GM10248 (cell line): Measurements from ENCODE around the gene PTMS.
"Not testable (repeated sequence)": the region's sequence is repeated elsewhere in the genome, so short reads cannot be mapped to it uniquely, and the experiment has no call there.

ENCODE experiments used
- CTCF ChIA-PET: fragments of 300-600 bp; sonication (Branson Sonifier 250); formaldehyde crosslinking; extraction: SDS; loops from one replicate; lab custom pipeline; 2021; ENCODE audit warnings: antibody characterized with exemption; lab: Yijun Ruan, JAX
- POLR2A ChIA-PET: fragments of 350-650 bp; sonication (Branson Sonifier 250); formaldehyde crosslinking; extraction: SDS; loops from one replicate; lab custom pipeline; 2020; ENCODE audit warnings: antibody characterized with exemption; lab: Yijun Ruan, JAX
- DNase-seq: peaks from one replicate; pipeline ENCODE4 v3.0.0; 2012; ENCODE audit errors: extremely low spot score
- TF ChIP-seq, protein P1 (sequence below): IDR thresholded peaks from 2 replicates; pipeline ENCODE4 v1.5.1; 2012; ENCODE audit warnings: mild to moderate bottlenecking, low read depth; ENCODE audit errors: extremely low read depth, missing control alignments, control extremely low read depth

Gene PTMS

DNA sequence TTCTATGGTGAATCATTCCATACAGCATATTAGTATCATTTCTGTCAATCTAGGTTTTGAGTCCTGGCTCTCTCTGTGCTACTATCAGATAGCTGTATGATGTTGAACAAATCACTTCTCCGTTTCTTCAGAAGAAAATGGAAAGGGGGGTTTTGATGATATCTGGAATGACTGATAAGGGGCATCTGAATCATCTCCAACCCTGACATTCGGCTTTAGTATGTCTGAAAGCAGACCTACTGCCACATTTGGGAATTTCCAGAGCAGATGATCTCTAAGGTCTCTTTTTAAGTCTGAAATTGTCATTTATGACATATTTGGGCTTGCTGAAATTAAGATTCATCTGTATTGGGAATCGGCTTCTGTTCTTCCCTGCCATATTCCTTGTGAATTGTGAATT is 23.3 kb upstream of the PTMS start:
- ChIA-PET CTCF (interaction anchor here (1.4 to 3.6 kb wide), 2 partner anchors 10 to 36 kb away, joined by 4 to 32 read pairs; partner anchors contain the start of gene MLF2), POLR2A (no interaction called here)
- DNase-seq: no peak
- TF ChIP-seq, protein P1, sequence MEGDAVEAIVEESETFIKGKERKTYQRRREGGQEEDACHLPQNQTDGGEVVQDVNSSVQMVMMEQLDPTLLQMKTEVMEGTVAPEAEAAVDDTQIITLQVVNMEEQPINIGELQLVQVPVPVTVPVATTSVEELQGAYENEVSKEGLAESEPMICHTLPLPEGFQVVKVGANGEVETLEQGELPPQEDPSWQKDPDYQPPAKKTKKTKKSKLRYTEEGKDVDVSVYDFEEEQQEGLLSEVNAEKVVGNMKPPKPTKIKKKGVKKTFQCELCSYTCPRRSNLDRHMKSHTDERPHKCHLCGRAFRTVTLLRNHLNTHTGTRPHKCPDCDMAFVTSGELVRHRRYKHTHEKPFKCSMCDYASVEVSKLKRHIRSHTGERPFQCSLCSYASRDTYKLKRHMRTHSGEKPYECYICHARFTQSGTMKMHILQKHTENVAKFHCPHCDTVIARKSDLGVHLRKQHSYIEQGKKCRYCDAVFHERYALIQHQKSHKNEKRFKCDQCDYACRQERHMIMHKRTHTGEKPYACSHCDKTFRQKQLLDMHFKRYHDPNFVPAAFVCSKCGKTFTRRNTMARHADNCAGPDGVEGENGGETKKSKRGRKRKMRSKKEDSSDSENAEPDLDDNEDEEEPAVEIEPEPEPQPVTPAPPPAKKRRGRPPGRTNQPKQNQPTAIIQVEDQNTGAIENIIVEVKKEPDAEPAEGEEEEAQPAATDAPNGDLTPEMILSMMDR: no peak

DNA sequence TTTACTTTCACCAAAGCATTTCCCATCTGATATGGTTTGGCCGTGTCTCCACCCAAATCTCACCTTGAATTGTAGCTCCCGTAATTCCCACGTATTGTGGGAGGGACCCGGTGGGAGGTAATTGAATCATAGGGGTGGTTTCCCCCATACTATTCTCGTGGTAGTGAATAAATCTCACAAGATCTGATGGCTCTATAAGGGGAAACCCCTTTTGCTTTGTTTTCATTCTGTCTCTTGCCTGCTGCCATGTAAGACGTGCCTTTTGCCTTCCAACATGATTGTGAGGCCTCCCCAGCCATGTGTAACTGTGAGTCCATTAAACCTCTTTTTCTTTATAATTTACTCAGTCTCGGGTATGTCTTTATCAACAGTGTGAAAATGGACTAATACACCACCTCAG is 22.9 kb upstream of the PTMS start:
- CTCF ChIA-PET: interaction anchor here (1.4 to 3.6 kb wide), 2 partner anchors 10 to 35 kb away, joined by 4 to 32 read pairs; partner anchors contain the start of gene MLF2
- POLR2A ChIA-PET, DNase-seq: not testable (repeated sequence)

DNA sequence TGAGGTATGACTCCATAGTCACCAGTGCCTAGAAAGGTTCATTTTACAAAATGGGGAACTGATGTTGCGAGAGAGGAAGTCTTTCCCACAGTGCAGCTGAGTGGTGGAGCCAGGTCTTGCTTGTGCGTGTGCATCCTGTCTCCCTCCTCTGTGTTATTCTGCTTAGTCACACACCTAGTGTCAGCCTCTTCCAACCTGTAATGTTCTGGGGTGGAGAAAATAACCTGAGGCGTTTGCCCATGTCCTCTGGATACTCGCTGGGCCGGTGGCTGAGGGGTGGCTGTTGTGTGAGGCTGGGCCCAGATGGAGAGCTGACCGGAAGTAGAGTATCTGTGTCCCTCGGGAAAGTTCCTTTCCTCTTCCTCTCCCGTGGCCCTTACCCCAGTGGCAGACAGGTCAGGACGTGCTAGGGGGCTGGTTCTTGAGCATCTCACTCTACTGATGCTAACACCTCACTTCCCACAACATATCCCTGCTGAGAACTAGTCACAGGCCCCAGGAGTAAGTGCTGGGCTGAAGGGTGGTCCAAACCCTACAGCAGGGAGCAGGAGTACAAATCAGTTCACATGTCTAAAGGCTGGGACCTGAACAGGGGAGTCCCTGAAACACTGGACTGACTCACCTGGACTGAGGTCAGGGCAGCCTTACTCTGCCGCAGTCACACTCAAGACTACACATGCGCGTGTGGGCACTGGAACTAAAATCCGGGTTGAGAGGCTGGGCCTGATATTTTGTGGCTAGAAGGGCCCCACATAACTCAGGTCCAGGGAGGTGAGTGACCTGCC is 20.2 kb upstream of the PTMS start:
- ChIA-PET POLR2A (interaction anchor here (1.0 to 1.2 kb wide), 2 partner anchors 23 to 121 kb away, joined by 3 to 8 read pairs; partner anchors contain the start of gene TPI1), CTCF (interaction anchor here (0.9 to 3.6 kb wide), 5 partner anchors 7 to 32 kb away, joined by 3 to 32 read pairs (median 7); partner anchors contain the start of genes MLF2 and PTMS)
- TF ChIP-seq, protein P1: no peak
- peak; percentile 50 for DNase-seq

DNA sequence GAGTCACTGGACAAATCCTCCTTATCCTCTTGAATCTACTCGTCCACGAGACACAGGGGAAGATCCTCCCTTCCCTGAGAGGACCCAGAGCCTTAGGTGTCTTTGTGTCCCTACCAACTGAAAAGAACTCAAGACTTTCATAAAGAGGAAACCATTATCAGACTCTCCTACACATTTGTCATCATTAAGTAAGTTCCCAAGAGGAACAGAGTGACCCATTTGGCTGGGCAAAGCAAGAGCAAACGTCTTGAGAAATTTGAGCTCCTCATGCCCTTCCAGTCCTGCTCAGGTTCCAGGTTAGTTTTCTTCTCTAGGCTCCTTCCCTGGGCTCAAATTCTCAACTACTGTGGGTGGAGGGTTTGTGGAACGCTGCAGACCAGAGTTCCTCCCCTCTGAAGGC is 18.9 kb upstream of the PTMS start:
- ChIA-PET POLR2A (interaction anchor here (1.0 kb wide), 1 partner anchor 24 kb away, joined by 3 read pairs; no protein-coding TSS in a partner anchor), CTCF (no interaction called here)
- TF ChIP-seq, protein P1: no peak
- no peak for DNase-seq

DNA sequence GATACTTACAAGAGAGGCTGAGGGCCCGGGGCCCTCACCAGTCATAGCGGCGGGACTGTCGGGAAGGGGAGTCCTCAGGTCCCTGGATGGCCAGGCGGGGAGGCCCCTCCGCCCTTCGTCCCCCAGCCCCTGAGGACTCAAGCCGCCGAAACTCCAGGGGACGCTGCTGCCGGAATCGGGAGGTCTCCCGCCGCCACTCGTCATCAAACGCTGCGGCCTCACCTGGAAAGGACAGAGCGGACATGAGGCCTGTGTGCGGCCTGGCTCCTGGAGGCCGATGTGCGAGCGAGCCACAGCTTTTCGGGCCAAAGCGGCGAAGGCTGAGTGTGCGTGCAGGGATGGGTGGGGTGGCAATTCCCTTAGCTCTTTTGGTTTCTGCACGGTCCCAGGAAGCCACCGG is 17.4 kb upstream of the PTMS start:
- no peak for DNase-seq
- TF ChIP-seq, protein P1: no peak
- CTCF ChIA-PET: interaction anchor here (1.3 kb wide), 1 partner anchor 18 kb away, joined by 5 read pairs; no protein-coding TSS in a partner anchor
- POLR2A ChIA-PET: no interaction called here

DNA sequence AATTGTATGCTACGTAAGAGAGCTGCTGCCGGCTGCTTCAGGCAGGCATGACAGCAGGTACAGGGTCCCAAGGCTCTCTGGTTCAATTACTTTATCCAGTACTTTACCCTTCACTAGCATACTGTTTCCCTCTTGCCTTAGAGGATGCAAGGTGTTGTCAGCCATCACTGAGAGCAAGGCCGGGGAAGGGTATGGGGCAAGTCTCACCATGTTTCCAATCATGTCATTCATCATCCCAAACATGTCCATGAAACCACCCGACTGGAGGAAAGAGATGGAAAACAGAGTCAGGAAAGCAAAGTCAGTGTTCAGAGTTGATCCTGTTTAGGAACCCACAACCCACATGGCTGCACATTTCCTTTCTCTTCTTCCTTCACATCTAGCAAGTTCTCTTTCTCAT is 15.7 kb upstream of the PTMS start:
- TF ChIP-seq, protein P1: no peak
- ChIA-PET POLR2A (no interaction called here), CTCF (interaction anchor here (1.2 to 5.9 kb wide), 3 partner anchors 16 to 83 kb away, joined by 3 to 80 read pairs (median 3); partner anchors contain the start of gene PTMS)
- DNase-seq: no peak

DNA sequence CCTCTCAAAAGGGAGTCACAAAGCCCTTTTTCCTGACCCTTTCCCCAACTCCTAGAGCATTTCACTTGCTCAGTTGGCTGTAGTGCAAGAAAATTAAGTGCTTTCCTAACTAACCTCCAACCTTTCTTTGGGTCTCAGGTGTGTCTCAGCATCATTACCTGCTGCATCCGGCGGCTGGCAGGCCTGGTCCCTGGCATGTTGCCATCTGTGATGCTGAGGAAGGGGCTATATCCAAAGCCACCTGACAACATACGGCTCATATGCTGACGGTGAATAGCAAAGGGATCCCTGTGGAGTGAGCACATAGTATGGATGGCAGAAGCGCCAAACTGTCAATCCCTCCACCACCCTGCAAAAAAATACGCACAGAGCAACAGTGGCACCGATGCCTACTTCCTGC is 14.4 kb upstream of the PTMS start:
- TF ChIP-seq, protein P1: no peak
- CTCF ChIA-PET: interaction anchor here (1.2 to 5.9 kb wide), 19 partner anchors 8 to 153 kb away, joined by 3 to 80 read pairs (median 13); partner anchors contain the start of genes COPS7A, LRRC23, P3H3 and PTMS
- POLR2A ChIA-PET: interaction anchor here (1.4 to 2.0 kb wide), 2 partner anchors 15 to 281 kb away, joined by 6 to 15 read pairs; partner anchors contain the start of genes PTMS and VAMP1
- no peak for DNase-seq
